ENCODE measurements around the gene MTIF2.

DNA sequence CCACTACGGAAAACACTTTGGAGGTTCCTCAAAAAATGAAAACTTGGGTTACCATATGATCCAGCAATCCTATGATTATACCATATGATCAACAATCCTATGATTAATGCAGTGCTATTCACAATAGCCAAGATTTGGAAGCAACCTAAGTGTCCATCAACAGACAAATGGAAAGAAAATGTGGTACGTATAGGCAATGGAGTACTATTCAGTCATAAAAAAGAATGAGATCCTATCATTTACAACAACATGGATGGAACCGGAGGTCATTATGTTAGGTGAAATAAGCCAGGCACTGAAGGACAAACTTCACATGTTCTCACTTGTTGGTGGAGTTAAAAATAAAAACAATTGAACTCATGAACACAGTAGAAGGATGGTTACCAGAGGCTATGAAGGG is 64.5 kb downstream of the MTIF2 start:
- TF ChIP-seq CTCF (IDR thresholded peaks at IDR 0.05) = no peak
- TF ChIP-seq POLR2A (IDR thresholded peaks at IDR 0.05) = no peak
- no peak for TF ChIP-seq POLR2AphosphoS5 (IDR thresholded peaks at IDR 0.05)
- no peak for TF ChIP-seq EP300 (IDR thresholded peaks at IDR 0.05)

Measured in sigmoid colon (tissue), 4 donors.